ENCODE data around the gene CASKIN2.
"Not testable (repeated sequence)": the region's sequence is repeated elsewhere in the genome, so short reads cannot be mapped to it uniquely, and the experiment has no call there.

Gene CASKIN2

GRCh38 chr17:75463603-75464002 is 51.7 kb downstream of the CASKIN2 start:
- no peak for DNase-seq

GRCh38 chr17:75460295-75460694 is 55.0 kb downstream of the CASKIN2 start:
- no peak for DNase-seq

GRCh38 chr17:75459590-75460267 is 55.6 kb downstream of the CASKIN2 start:
- peak; percentile 37 for DNase-seq

GRCh38 chr17:75459246-75459589 is 56.1 kb downstream of the CASKIN2 start:
- no peak for DNase-seq

- DNase-seq: no peak
Measured at GRCh38 chr17:75457047-75457654, 58.2 kb downstream of the CASKIN2 start.

- peak; percentile 90 for DNase-seq
Measured at GRCh38 chr17:75456417-75457046, 58.8 kb downstream of the CASKIN2 start, which contains the start of gene TMEM94. TMEM94 (plus strand) TSS chr17:75456635; CDS start chr17:75471906, 15,271 bp downstream.

- DNase-seq: no peak
Measured at GRCh38 chr17:75456039-75456416, 59.3 kb downstream of the CASKIN2 start.

GRCh38 chr17:75454672-75455071 is 60.7 kb downstream of the CASKIN2 start:
- DNase-seq: not testable (repeated sequence)

- DNase-seq: peak; percentile 54
Measured at GRCh38 chr17:75454193-75454592, 61.1 kb downstream of the CASKIN2 start.

GRCh38 chr17:75450270-75450669 is 65.1 kb downstream of the CASKIN2 start:
- no peak for DNase-seq

All from GF-D8 (cell line).